NT2/D1 (cell line): ENCODE results near the gene RNU1-1.
"Not testable (repeated sequence)": the region's sequence is repeated elsewhere in the genome, so short reads cannot be mapped to it uniquely, and the experiment has no call there.

Experiments used
- YY1 ChIP-seq: IDR thresholded peaks from 2 replicates; pipeline ENCODE4 v1.6.1; 2011; ENCODE audit not compliant: insufficient read length, insufficient read depth
- ZNF274 ChIP-seq: IDR thresholded peaks from 2 replicates; pipeline ENCODE4 v1.6.1; 2011; ENCODE audit warnings: mild to moderate bottlenecking, low read depth, low read length

GRCh38 chr1:16561035-16561434 is 47.0 kb upstream of the RNU1-1 start:
- not testable (repeated sequence) for TF ChIP-seq ZNF274, YY1
